NCI-H1105 (cell line): Measurements from ENCODE around the gene PCCA.
"Not testable (repeated sequence)": the region's sequence is repeated elsewhere in the genome, so short reads cannot be mapped to it uniquely, and the experiment has no call there.

Experiments used
- DNase-seq: peaks from one replicate; lab custom pipeline; 2025; lab: John Stamatoyannopoulos, UW

PCCA gene

GRCh38 chr13:100544866-100545683 is 456.2 kb downstream of the PCCA start:
- no peak for DNase-seq

- DNase-seq, result no peak
Observed at GRCh38 chr13:100545684-100546061, 456.8 kb downstream of the PCCA start.

GRCh38 chr13:100546713-100547405 is 458.0 kb downstream of the PCCA start:
- no peak for DNase-seq

GRCh38 chr13:100547791-100548201 is 458.9 kb downstream of the PCCA start:
- no peak for DNase-seq

DNA sequence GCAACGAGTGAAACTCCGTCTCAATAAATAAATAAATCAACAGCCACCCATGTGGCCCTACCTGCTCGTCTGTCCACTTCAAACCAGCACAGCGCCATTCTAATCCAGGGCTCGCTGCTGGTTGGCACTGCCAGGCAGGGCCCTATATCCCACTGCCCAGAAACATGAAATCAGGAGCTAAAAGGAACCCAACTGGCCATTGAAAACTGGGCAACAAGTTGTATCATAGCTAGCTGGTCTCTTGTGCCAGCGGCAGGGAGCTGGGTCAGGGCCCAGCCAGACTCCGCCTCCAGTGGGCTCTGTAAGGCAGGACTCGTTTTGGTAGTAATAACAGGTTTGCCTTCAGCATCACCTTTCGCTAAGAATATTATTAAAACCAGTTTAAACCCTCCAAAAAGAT is 460.4 kb downstream of the PCCA start:
- DNase-seq, result no peak

DNA sequence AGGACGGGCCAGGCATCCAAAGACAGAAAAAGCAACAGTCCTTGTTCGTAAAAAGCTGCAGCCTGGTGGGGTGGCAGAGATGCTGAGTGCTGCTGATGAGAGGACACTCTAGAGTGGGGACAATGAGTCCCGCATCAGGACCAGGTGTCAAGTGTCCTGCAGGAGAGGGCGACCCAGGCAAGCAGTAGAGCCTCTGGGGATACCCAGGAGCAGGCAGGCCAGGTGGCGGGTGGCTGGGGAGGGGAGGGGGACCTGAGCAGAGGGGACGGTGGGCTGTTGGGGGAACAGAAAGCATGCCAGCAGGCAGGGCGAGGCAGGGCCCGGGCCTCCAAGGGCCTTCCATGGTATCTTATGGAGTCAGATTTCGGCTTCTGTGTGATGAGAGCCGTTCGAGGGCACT is 463.9 kb downstream of the PCCA start:
- DNase-seq, result no peak

- no peak for DNase-seq
Observed at GRCh38 chr13:100559886-100560285, 471.0 kb downstream of the PCCA start.

GRCh38 chr13:100560498-100561157 is 471.7 kb downstream of the PCCA start:
- DNase-seq, result no peak

DNA sequence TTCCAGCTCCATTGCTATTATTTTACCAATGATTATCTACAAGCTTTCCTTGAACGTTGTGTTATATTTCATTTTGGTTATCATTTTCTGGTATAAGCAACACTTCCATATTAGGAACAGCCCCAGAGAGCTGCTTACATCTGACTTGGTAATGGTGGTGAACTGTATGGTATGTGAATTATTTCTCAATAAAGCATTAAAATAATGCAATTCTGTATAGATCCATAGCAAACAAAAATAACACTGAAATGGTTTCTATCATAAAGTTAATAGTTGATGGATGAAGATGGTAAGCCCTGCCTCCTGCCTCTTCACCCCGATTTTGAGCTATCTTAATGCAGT is 472.2 kb downstream of the PCCA start:
- DNase-seq, result no peak

DNA sequence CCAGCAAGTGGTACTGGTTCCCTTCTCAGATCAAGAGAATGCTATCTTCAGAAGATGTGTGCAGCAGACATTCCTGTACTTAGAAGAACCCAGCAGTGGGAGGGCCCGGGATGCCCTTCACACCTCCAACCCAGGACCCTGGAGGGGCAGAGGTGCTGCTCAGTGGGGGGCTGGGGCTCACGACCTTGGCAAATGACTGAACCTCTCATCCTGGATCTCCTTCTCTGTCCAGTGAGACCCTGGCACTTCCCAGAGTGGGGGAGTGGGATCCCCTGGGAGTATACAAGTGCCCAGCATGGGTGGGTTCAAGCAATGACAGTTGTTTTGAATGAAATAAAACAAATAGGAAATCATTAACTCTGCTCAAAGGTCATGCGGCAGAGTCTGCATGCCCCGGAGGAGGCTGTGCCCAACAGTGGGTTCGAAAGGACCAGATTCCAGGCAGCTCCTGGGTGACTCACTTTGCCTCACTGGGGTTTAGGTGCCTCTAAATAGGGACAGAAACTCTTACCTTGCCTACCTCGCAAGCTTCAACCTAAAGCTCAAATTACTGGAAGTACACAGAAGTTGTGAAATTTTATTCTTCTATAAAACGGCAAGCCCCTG is 472.8 kb downstream of the PCCA start:
- DNase-seq, result no peak

DNA sequence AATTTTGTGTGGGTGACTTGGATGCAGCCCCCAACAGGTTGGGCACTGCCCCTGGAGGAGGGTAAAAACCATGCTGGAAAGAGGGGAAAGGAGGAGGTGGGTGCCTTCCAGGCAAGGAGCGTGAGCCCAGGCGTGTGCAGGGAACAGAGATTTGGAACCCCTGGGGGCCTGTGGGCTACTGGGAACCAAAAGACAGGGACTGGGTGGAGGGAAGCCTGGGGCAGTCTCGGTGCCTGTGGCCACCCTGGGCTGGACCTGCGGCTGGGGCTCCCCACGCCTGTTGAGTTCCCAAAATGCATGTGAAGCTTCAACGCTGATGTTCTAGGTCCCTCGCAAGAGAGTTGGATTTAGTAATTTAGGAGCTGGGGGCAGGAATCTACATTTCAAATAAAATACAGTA is 474.9 kb downstream of the PCCA start:
- no peak for DNase-seq

- no peak for DNase-seq
Observed at GRCh38 chr13:100564444-100565223, 475.7 kb downstream of the PCCA start.

DNA sequence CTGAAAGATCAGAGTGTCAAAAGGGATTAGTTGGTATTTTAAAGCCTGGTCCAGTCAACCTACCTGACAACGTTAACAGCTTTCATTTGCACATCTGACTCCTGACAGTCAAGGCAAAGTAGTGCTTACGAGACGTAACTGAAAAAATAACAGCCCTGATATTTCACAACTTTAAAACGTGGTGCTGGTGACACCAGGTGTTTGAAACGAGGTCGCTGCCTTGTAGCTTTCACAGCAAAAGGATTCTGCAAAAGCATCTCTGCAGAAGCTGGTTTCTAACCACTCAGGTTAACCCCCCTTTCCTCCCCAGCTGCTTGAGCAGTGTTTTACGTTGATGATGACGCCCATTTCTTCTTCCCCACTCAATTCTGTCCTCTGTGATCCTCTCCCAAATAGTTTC is 476.4 kb downstream of the PCCA start:
- DNase-seq, result no peak

GRCh38 chr13:100566543-100566942 is 477.6 kb downstream of the PCCA start:
- no peak for DNase-seq

GRCh38 chr13:100573121-100573520 is 484.2 kb downstream of the PCCA start:
- DNase-seq, result peak; percentile 30

DNA sequence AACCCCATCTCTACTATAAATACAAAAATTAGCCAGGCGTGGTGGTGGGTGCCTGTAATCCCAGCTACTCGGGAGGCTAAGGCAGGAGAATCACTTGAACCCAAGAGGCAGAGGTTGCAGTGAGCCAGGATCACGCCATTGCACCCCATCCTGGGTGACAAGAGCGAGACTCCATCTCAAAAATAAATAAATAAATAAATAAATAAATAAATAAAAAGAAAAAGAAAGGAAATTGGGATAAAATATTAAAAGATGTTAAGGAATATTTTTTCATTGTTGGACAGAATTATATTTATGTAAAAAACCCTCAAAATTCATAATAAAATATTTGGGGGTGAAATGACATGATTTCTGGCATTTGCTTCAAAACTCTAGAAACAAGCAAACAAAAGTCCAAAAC is 488.3 kb downstream of the PCCA start:
- DNase-seq, result not testable (repeated sequence)
